Measurements from ENCODE around the gene VPS13D.

Gene VPS13D, protein sequence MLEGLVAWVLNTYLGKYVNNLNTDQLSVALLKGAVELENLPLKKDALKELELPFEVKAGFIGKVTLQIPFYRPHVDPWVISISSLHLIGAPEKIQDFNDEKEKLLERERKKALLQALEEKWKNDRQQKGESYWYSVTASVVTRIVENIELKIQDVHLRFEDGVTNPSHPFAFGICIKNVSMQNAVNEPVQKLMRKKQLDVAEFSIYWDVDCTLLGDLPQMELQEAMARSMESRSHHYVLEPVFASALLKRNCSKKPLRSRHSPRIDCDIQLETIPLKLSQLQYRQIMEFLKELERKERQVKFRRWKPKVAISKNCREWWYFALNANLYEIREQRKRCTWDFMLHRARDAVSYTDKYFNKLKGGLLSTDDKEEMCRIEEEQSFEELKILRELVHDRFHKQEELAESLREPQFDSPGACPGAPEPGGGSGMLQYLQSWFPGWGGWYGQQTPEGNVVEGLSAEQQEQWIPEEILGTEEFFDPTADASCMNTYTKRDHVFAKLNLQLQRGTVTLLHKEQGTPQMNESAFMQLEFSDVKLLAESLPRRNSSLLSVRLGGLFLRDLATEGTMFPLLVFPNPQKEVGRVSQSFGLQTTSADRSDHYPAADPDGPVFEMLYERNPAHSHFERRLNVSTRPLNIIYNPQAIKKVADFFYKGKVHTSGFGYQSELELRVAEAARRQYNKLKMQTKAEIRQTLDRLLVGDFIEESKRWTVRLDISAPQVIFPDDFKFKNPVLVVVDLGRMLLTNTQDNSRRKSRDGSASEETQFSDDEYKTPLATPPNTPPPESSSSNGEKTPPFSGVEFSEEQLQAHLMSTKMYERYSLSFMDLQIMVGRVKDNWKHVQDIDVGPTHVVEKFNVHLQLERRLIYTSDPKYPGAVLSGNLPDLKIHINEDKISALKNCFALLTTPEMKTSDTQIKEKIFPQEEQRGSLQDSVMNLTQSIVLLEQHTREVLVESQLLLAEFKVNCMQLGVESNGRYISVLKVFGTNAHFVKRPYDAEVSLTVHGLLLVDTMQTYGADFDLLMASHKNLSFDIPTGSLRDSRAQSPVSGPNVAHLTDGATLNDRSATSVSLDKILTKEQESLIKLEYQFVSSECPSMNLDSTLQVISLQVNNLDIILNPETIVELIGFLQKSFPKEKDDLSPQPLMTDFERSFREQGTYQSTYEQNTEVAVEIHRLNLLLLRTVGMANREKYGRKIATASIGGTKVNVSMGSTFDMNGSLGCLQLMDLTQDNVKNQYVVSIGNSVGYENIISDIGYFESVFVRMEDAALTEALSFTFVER (N-terminal part only)
- total RNA-seq = 273 to 309 reads per million in 2 donors

DNA sequence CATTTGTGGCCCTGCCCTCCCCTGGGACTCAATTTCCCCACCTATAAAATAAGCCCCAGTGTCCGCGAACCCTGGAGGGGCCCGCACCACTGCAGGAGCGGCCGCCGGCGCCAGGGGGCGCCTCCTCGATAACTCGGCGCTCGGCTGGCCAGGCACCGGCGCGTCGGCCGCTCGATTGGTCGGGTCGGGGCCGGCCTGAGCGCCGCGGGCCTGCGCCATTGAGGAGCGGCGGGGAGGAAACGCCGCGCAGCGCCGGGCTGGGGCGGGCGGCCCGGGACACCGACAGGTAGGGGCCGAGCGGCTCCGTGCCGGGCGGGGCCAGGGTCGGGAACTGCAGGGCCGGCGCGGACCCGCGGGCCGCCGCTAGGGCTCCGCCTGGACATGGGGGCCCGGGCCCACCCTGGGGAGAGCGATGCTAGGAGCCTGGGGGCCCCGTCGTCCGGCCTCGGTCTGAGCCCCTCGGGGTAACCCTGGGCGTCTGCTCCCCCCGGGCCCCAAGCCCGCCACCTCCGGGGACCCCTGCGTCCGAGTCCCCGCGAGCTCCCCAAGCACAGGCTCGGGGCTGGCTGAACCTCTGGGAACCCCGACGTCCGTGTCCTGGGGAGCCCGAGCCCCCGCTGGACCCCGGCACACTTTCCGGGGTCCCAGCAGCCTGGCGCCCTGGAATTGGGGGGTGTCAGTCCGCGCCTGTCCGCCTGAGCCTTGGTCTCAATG lies at the start of gene VPS13D:
VPS13D (plus strand) TSS at position 196 of the 714 bp plus-strand sequence. CDS start 4,237 bp downstream, outside the sequence.
- peak; percentile 75 for DNase-seq

DNA sequence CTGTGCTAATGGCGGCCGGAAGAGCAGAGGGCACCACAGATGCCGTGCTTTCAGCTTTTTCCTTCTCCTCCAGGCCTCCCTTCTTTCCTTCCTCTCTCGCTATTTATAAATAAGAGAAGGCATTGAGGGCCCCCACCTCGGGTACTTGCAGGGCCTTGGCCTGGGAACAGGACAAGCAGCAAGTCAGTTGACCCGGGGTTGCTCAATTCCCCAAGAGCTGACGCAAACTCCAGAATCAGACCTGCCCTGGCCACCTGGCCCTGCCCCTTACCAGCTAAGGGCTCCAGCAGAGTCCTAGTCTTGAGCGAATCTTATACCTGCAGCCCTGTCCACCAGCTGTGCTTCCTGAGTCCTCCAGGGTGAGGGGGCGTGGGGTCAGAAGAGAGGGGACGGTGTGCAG lies 49.5 kb upstream of the VPS13D start:
- no peak for DNase-seq

DNA sequence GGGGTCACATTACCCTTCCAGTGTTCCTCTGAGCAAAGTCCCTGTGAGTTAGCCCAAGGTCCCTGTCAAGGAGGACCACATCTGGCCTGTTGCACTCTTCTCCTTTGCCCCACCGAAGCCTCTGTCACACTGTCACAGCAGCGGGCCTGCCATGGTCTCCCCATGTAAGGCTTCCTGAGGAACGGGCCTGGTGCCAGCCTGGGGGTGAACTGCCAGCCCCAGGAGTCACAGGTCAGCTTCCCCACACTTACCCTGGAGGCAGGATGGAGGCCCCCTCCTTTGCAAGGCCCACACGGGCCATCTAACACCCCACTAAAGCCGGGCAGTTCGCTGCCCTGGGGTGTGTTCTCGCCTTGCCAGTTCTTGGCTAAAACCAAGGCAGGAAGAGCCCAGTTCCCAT lies 48.9 kb upstream of the VPS13D start:
- DNase-seq = no peak

DNA sequence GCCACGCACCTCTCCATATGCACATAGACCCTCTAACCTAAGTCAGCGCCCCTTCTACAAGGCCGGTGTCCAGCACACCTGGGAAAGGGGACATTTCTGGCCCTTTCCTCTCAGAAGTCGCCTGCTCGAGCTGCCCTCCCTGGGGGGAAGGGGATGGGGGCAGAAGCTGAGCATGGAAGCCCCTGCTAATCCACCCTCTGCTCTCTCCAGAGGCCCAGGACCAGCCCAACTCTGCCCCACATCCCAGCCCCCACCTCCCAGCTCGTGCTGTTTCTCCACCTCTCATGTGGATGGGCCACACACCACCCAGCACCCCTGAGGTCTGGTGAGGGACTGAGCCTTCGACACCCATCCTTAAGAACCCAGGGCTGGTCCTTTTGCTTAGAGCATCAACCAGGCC lies 48.3 kb upstream of the VPS13D start:
- DNase-seq = no peak

DNA sequence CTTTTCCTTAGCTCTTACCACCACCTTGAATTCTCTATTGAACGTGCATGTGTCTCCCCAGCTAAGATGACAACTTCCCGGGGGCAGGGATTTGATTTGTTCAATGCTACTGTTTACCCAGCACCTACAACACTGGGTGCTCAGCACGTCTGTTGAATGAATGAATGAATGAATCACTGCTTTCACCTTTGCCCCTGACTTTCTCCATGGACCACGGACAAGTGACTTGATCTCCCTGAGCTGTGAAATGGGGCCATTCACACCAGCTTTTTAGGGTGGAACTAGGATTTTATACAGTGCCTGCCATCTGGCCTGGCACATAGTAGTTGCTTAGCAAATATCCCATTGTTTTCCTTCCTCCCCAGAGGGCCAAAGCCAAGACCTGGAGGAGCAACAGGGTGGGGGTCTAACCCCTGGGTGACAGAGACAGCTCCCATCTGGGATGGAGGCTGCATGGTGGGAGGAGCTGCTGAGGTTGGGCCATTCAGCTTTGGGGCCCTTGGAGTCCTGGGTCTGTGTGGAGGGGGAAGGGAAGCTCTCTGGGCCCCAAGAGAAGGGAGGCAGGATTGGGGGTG lies 47.3 kb upstream of the VPS13D start:
- DNase-seq = no peak

DNA sequence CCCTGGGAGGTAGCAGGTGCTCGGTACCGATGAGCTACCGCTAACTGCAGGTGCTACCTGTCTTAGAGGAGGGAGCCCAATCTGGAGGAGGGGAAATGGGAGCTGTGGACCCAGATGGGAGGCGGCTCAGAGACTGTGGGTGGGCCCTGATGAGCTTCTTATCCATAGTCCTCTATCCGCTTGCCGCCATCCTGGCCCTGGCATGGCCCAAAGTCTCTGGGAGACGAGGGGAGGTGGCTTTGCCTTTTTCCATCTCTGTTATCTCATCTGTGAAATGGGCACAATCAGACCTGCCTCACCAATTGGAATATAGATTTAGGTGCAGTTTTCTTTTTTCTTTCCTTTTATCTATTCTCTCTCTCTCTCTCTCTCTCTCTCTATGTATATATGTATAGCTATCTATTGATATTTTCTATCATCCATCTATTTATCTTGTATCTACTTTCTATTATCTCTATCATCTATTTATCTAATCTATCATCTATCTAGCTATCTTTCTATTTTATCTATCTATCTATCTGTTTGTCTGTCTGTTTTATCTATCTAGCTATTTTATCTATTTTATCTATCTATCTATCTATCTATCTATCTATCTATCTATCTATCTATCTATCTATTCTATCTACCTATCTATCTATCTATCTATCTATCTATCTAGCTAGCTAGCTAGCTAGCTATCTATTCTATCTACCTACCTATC lies 46.6 kb upstream of the VPS13D start:
- DNase-seq = no peak

DNA sequence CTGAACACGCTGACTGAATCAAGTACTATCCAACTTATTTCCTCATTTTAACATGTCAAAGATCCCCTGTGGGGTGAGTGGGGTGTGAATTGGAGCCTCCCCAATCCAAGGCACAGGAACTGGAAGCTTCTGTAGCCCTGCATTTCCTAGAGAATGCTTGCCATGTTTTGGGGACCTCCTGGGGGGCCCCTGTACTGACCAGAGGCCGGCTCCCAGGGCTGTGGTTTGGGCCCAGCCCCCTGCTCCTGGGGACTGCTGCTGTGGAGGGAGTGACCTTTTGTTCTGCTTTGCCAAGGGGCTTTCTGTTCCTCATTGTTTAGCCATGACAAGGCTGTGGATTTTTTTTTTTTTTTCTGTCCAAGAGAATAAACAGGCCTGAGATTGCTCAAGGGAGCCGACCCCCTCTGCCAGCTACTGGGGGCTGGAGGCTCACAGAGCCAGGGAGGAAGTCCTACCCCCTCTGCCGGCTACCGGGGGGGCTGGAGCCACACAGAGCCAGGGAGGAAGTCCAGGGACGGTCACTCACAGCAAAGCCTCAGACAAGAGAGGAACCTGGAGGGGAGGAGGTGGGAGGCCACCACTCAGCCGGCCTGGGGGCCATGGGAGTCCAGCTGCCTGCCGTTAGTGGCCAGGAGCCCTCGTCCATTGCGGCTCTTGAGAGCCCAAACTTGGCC lies 45.7 kb upstream of the VPS13D start:
- DNase-seq = no peak

DNA sequence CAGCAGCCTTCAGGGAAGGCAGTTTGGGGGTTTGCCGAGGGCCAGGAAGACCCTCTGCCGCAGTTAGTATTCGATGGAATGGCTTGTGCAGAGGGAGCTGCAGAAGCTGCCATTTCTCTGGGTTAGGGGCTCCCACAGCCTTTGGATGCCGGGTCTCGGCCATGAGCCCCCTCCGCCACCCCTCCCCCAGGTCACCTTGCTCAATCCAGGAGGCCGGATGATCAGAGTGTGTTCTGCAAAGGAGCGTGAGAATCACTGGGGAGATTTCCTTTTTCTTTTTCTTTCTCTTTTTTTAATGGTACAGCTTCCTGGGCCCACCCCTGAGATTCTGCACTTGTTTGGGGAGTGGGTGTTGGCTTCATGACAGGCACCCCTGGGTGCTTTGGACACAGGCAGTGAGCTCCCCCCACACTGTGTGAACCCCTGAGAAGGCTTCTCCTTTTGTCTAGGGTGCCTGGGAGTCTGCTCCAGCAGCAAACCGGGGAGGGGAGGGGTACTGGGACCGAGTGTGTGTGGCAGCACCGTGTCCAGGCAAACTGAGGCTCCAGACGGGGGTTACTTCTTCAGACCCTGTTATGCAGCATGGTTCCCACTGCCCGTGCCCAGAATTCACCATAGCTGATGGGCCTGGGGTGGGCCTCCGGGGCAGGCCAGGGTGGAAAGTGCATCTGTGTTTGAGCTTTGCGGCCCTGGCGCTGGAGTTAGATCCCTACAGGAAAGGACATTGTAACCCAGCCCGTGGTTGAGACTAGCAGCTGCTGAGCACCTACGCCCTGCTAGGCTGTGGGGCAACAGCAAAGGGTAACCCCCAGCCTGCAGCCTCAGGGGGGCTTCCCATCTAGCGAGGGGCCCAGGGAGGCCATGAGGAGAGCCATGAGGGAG lies 44.6 kb upstream of the VPS13D start:
- DNase-seq = no peak

DNA sequence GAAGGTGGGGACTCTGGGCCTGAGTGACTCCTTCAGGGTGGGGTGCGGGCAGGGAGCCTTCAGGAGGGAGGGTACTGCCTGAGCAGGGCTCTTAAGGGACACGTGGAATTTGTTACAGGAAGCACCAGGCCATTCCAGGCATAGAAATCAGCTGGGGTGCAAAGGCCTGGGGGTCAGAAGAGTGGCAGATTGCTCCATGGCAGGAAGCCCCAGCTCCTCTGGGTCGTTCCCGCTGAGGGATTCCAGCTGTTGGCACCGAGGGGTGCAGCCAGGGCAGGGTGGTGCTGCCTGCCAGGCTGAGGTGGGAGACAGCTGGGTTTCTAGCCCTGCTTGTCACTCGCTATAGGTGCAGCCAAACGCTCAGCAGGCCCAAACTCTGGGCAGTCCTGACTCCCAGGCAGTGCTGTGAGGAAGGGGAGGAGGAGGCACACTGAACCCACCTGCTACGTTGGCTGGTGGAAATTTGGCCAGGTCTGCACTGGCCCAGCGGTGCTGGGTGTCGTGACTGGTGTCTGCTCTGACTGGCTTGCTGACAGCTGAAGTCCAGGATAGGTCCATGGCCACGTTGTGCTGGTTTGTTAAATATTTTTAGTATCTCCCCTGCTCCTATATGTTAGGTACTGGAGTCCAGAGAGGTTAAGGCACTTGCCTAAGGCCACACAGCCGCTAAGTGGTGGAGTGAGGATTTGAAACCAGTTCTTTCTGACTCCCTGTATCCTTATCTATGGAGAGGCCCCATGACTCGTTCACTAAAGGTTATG lies 43.7 kb upstream of the VPS13D start:
- no peak for DNase-seq

DNA sequence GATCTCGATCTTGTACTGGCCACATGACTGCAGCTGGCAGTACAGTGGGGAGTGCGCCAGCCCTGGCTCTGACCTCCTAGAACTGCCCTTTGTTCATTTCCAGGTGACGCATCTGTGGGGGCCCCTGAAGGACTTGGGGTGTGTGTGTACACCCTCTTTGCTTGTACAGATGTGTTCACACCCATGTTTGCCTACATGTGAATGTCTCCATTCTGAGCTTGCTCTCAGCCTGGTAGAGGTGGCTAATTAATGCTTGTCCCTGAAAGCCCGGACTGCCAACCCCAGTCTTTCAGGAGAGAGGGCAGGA lies 43.2 kb upstream of the VPS13D start:
- no peak for DNase-seq

DNA sequence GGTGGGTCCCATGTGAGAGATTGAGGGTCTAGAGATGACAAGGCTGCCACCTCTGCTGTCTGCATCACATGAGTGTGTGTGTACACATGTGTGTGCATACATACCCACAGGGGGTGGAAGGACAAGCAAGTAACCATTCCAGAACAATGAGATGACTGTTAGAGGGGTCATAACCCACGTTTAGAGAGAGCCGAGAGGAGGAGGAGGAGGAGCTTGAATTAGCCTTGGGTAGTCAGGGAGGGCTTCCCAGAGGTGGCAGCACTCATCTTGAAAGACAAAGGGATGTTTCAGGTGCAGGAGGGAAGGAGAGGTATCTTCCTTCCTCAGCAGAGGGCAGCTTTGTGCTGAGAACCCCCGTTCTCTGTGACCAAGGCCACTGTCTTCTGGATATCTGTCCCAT lies 41.7 kb upstream of the VPS13D start:
- DNase-seq = no peak

DNA sequence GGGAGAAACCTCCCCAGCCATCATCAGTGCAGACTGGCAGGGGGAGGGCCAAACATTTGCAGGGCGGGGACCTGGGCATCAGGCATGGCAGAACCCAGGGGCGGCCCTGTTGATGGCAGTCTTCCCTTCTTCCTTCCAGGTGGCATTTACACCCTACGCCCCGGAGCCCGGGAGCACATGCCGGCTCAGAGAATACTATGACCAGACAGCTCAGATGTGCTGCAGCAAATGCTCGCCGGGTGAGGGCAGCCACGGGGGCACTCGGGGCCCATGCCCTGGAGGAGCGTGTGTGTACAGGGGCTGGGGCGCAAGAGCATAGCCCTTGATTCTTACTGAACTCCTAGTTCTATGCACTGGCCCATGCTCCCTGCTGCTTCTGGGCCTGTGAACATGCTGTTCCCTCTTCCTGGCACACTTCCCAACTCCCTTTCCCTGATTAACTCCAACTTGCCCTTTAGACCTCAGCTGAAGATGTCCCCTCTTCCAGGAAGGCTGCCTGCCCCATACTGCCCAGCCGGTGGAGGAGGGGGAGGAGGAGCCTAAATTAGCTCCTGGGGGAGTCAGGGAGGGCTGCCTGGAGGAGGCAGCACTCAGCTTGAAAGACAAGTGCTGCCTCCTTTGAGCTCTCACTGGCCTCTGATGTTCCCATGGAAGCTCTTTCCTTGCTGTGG lies 41.0 kb upstream of the VPS13D start:
- no peak for DNase-seq

DNA sequence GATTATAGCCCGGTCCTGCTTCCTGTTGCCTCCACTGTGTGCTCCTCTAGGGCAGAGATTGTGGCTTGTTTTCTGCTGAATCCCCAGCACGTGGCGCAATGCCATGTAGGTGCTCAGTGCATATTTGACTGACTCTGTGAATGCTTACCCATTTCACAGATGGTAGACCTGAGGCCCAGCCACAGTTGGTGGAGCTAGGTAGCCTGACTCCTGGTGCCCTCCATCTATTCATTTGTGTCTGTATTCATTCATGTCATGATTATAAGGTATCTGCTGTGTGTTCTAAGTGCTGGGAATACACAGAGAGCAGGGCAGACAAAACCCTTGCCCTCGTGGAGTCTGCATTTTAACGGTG lies 40.5 kb upstream of the VPS13D start:
- DNase-seq = no peak

DNA sequence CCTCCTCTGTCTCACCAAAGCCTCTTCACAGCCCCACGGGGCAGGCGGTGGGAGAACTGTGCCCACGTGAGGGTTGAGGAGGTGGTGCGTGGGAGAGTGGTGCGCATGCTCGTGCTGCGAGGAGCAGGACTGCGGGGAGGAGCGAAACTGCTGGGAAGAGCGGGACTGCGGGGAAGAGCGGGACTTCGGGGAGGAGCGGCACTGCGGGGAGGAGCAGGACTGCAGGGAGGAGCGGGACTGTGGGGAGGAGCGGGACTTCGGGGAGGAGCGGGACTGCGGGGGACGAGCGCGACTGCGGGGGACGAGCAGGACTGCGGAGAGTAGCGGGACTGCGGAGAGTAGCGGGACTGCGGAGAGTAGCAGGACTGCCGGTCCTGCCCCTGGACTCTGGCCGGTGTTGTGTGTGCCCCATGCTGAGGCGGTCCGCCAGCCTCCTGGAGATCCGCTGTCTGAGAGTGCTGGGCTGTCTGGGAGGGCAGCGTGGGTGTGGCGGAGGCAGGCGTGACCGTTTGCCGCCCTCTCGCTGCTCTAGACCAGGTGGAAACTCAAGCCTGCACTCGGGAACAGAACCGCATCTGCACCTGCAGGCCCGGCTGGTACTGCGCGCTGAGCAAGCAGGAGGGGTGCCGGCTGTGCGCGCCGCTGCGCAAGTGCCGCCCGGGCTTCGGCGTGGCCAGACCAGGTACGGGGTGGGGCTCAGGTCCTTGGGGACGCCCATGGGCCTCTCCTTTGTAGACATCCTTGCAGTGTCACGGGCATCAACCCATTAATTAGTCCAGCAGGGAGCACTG lies 38.4 kb upstream of the VPS13D start:
- DNase-seq = no peak

DNA sequence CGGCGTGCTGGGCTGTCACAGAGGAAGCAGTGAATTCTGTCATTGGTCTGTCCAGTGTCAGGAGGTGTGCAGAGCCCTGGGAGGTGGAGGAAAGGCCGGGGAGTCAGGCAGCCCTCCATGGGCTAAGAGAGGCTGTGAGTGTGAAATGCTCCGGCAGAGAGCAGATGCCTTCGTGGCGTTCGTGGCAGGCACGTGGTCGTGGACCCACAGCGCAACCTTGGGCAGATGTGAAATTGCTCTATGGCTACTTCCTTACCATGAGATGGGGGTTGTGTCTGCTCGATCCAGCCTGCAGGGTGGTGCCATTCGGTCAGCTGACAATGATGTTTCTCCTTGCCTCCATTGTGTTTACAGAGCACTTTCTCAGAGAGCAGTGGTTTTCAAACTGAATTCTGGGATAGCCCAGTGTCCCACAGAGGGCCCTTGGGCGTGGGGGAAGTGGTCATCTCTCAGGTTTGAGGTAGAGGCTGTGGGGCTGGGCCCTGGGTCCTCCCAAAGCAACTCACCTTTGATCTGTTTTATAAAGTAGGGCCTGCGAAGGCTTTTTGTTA lies 35.1 kb upstream of the VPS13D start:
- no peak for DNase-seq

DNA sequence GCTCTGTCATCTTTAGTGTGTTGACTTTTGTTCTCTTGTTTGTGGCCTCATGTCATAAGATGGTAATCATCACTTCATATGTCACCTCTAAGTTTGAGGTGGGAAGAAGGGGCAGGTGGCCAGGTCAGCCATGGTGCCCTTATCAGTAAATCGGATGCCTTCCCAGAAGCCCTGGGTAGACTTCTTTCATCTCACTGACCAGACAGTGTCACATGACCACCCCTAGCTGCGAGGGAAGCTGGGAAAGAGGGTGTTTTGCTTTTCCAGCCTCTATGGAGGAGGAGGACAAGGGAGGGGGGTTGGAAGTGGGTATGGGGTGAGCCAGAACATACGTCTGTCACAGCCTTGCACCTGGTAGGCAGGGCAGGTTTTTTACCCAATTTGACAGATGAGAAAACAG lies 34.4 kb upstream of the VPS13D start:
- no peak for DNase-seq
